ENCODE data around the gene PCCA.
"Not testable (repeated sequence)": the region's sequence is repeated elsewhere in the genome, so short reads cannot be mapped to it uniquely, and the experiment has no call there.

Gene PCCA

GRCh38 chr13:100362781-100363180 is 273.9 kb downstream of the PCCA start:
- WGBS (ENCODE audit: insufficient coverage, insufficient read length): no CpG with 5 or more reads among the region's 1 CpG

GRCh38 chr13:100363285-100363711 is 274.4 kb downstream of the PCCA start:
- WGBS (ENCODE audit: insufficient coverage, insufficient read length): no CpG with 5 or more reads among the region's 3 CpGs
- Histone ChIP-seq H3K4me3 (ENCODE audit: low read length) (no peak overlapping the region), H3K36me3 (ENCODE audit: control insufficient read depth, insufficient read depth, low read length) (no peaks in the 10 kb centered on the region), H3K27me3 (ENCODE audit: control insufficient read depth, insufficient read depth, low read length) (no peaks in the 10 kb centered on the region), H3K9me3 (ENCODE audit: control insufficient read depth, insufficient read depth, low read length) (no peaks in the 10 kb centered on the region), H3K4me1 (ENCODE audit: control insufficient read depth, insufficient read depth, low read length) (no peaks in the 10 kb centered on the region; the same call in 1 of the 2 replicates), H3K27ac (ENCODE audit: low read length) (no peak overlapping the region)
- DNase-seq (ENCODE audit: low read depth, low spot score): no peak

More at GRCh38 chr13:100362781-100363180, 273.9 kb downstream of the PCCA start:
- Histone ChIP-seq H3K36me3 (ENCODE audit: control insufficient read depth, insufficient read depth, low read length) (no peaks in the 10 kb centered on the region), H3K4me3 (ENCODE audit: low read length) (no peak overlapping the region), H3K27ac (ENCODE audit: low read length) (no peak overlapping the region), H3K4me1 (ENCODE audit: control insufficient read depth, insufficient read depth, low read length) (no peaks in the 10 kb centered on the region; the same call in 1 of the 2 replicates), H3K27me3 (ENCODE audit: control insufficient read depth, insufficient read depth, low read length) (no peaks in the 10 kb centered on the region), H3K9me3 (ENCODE audit: control insufficient read depth, insufficient read depth, low read length) (no peaks in the 10 kb centered on the region)
- no peak for DNase-seq (ENCODE audit: low read depth, low spot score)

DNA sequence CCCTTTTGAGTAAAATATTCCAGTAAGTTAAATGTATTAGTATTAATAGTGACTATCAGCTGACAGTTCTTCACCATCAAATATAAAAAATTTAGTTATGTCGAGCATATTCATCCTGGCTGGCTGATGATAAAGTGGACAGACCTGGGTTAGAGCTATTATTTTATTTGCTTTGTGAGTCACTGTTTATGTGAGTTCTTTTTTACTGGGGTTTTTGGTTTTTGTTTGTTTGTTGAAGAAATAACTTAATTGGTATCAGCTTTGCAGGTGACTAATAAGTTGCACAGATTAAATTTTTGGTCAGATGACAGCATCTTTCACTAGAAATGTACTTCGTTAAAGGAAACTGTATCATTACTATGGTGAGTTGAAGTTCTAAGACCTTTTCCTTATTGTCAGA is 275.0 kb downstream of the PCCA start:
- DNase-seq (ENCODE audit: low read depth, low spot score): no peak
- no peaks in the 10 kb centered on the region for H3K27me3 ChIP-seq (ENCODE audit: control insufficient read depth, insufficient read depth, low read length)
- no CpG with 5 or more reads among the region's 2 CpGs for WGBS (ENCODE audit: insufficient coverage, insufficient read length)
- H3K27ac ChIP-seq (ENCODE audit: low read length): no peak overlapping the region
- no peaks in the 10 kb centered on the region for H3K9me3 ChIP-seq (ENCODE audit: control insufficient read depth, insufficient read depth, low read length)
- no peak overlapping the region for H3K4me3 ChIP-seq (ENCODE audit: low read length)
- no peaks in the 10 kb centered on the region for H3K36me3 ChIP-seq (ENCODE audit: control insufficient read depth, insufficient read depth, low read length)
- no peaks in the 10 kb centered on the region; the same call in 1 of the 2 replicates for H3K4me1 ChIP-seq (ENCODE audit: control insufficient read depth, insufficient read depth, low read length)

DNA sequence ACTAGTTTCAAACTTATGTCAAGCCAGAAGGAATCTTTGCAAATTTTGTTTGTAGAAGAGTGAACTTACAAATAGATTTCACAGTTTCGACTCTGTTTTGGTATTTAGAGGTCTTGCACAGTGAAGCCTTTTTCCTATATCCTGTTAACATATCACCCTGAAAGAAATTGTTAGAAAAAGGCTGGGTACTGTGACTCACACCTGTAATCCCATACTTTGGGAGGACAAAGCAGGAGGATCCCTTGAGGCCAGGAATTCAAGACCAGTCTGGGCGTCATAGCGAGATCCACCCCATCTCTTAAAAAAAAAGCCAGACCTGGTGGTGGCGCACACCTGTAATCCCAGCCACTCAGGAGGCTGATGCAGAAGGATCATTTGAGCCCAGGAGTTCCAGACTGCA is 275.7 kb downstream of the PCCA start:
- Histone ChIP-seq H3K27ac (ENCODE audit: low read length) (no peak overlapping the region), H3K27me3 (ENCODE audit: control insufficient read depth, insufficient read depth, low read length) (no peaks in the 10 kb centered on the region), H3K9me3 (ENCODE audit: control insufficient read depth, insufficient read depth, low read length) (no peaks in the 10 kb centered on the region), H3K4me3 (ENCODE audit: low read length) (no peak overlapping the region), H3K4me1 (ENCODE audit: control insufficient read depth, insufficient read depth, low read length) (no peaks in the 10 kb centered on the region; the same call in 1 of the 2 replicates), H3K36me3 (ENCODE audit: control insufficient read depth, insufficient read depth, low read length) (no peaks in the 10 kb centered on the region)
- no peak for DNase-seq (ENCODE audit: low read depth, low spot score)
- no CpG with 5 or more reads among the region's 4 CpGs for WGBS (ENCODE audit: insufficient coverage, insufficient read length)

DNA sequence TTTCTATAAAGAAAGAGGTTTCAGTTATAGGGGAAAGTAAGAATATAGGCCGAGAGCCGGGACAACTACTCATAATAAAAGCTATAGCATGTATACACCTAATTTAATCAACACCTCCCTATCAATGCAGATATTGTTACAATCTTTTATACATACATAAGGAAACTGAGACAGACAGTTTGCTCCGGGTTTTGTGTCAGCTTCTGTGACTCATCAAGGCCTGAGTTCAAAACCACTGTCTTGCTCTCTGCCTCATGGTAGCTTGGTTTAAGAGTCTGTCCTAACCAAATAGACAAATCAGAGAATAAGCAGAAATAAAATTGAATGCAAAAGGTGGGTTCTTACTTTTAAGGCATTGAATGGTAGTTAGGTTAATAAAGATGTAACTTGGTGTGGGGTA is 276.8 kb downstream of the PCCA start:
- Histone ChIP-seq H3K4me3 (ENCODE audit: low read length) (no peak overlapping the region), H3K4me1 (ENCODE audit: control insufficient read depth, insufficient read depth, low read length) (no peaks in the 10 kb centered on the region; the same call in 1 of the 2 replicates), H3K9me3 (ENCODE audit: control insufficient read depth, insufficient read depth, low read length) (no peaks in the 10 kb centered on the region), H3K36me3 (ENCODE audit: control insufficient read depth, insufficient read depth, low read length) (no peaks in the 10 kb centered on the region), H3K27ac (ENCODE audit: low read length) (no peak overlapping the region), H3K27me3 (ENCODE audit: control insufficient read depth, insufficient read depth, low read length) (no peaks in the 10 kb centered on the region)
- WGBS (ENCODE audit: insufficient coverage, insufficient read length): no CpG with 5 or more reads among the region's 3 CpGs
- no peak for DNase-seq (ENCODE audit: low read depth, low spot score)

GRCh38 chr13:100378533-100378932 is 289.6 kb downstream of the PCCA start:
- Histone ChIP-seq H3K27me3 (ENCODE audit: control insufficient read depth, insufficient read depth, low read length) (no peaks in the 10 kb centered on the region; the same call in 1 of the 2 replicates), H3K9me3 (ENCODE audit: control insufficient read depth, insufficient read depth, low read length) (no peaks in the 10 kb centered on the region), H3K4me3 (ENCODE audit: low read length) (no peak overlapping the region), H3K27ac (ENCODE audit: low read length) (no peak overlapping the region), H3K4me1 (ENCODE audit: control insufficient read depth, insufficient read depth, low read length) (no peaks in the 10 kb centered on the region; the same call in 1 of the 2 replicates), H3K36me3 (ENCODE audit: control insufficient read depth, insufficient read depth, low read length) (no peaks in the 10 kb centered on the region)
- DNase-seq (ENCODE audit: low read depth, low spot score): no peak

DNA sequence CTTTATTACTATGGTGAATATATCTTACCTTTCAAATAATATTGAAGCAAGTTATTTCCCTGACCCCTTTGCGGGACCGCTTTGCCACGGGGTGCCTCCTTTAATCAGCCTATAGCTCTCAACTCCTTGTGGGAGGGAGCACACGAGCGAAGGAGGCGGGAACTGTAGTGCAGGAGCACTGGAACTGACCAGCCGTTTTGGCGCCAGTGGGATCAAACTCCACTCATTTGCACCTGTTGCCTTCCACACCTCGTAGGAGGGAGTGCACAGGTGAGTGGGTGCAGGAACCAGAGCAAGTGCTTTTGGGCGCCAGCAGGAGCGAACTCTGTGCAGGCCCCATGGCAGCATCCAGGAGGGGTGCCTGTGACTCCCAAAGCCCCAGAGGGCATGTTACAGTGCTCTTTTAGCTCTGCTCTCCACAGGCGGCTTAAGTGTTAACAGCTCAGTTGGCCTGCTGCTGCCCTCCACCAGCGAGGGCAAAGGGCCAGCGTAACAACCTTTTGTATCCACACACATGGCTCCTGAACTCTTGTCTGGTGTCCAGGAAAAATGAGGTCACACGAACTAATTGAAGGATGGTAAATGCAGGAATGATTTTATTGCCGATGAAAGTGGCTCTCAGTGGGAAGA is 292.8 kb downstream of the PCCA start:
- Histone ChIP-seq H3K9me3 (ENCODE audit: control insufficient read depth, insufficient read depth, low read length) (no peaks in the 10 kb centered on the region), H3K27me3 (ENCODE audit: control insufficient read depth, insufficient read depth, low read length) (no peaks in the 10 kb centered on the region; the same call in 1 of the 2 replicates), H3K36me3 (ENCODE audit: control insufficient read depth, insufficient read depth, low read length) (no peaks in the 10 kb centered on the region), H3K4me3 (ENCODE audit: low read length) (no peak overlapping the region), H3K4me1 (ENCODE audit: control insufficient read depth, insufficient read depth, low read length) (no peaks in the 10 kb centered on the region; the same call in 1 of the 2 replicates), H3K27ac (ENCODE audit: low read length) (no peak overlapping the region)
- no CpG with 5 or more reads among the region's 16 CpGs for WGBS (ENCODE audit: insufficient coverage, insufficient read length)
- DNase-seq (ENCODE audit: low read depth, low spot score): no peak

DNA sequence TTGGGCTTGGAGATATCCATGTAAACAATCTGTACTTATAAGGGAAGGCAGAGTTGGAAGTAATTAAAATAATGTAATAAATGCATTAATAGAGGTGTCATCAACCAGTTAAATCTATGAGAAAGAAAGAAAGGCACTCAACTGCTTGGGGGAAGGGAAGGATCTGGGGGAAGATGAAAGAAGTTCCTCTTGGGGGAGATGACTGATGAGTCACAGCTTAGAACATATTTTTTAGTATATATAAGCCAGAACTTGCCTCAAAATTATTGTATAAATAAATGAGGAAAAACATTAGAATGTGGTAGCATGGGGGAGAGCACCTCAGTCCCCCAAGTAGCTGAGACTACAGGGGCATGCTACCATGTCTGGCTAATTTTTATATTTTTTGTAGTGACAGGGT is 293.9 kb downstream of the PCCA start:
- H3K9me3 ChIP-seq (ENCODE audit: control insufficient read depth, insufficient read depth, low read length): no peaks in the 10 kb centered on the region
- H3K27ac ChIP-seq (ENCODE audit: low read length): no peak overlapping the region
- H3K27me3 ChIP-seq (ENCODE audit: control insufficient read depth, insufficient read depth, low read length): no peaks in the 10 kb centered on the region; the same call in 1 of the 2 replicates
- H3K4me1 ChIP-seq (ENCODE audit: control insufficient read depth, insufficient read depth, low read length): no peaks in the 10 kb centered on the region; the same call in 1 of the 2 replicates
- H3K4me3 ChIP-seq (ENCODE audit: low read length): no peak overlapping the region
- no peak for DNase-seq (ENCODE audit: low read depth, low spot score)
- no peaks in the 10 kb centered on the region for H3K36me3 ChIP-seq (ENCODE audit: control insufficient read depth, insufficient read depth, low read length)

GRCh38 chr13:100387416-100387815 is 298.5 kb downstream of the PCCA start:
- Histone ChIP-seq H3K4me1 (ENCODE audit: control insufficient read depth, insufficient read depth, low read length) (0 out of 2 replicates have a peak, but pooled peaks cover 2% of the 10 kb centered on the region), H3K9me3 (ENCODE audit: control insufficient read depth, insufficient read depth, low read length) (no peaks in the 10 kb centered on the region; the same call in 1 of the 2 replicates), H3K4me3 (ENCODE audit: low read length) (no peak overlapping the region), H3K27ac (ENCODE audit: low read length) (no peak overlapping the region), H3K36me3 (ENCODE audit: control insufficient read depth, insufficient read depth, low read length) (0 out of 2 replicates have a peak, but pooled peaks cover 3% of the 10 kb centered on the region), H3K27me3 (ENCODE audit: control insufficient read depth, insufficient read depth, low read length) (no peaks in the 10 kb centered on the region)
- no CpG with 5 or more reads among the region's 3 CpGs for WGBS (ENCODE audit: insufficient coverage, insufficient read length)
- DNase-seq (ENCODE audit: low read depth, low spot score): no peak

DNA sequence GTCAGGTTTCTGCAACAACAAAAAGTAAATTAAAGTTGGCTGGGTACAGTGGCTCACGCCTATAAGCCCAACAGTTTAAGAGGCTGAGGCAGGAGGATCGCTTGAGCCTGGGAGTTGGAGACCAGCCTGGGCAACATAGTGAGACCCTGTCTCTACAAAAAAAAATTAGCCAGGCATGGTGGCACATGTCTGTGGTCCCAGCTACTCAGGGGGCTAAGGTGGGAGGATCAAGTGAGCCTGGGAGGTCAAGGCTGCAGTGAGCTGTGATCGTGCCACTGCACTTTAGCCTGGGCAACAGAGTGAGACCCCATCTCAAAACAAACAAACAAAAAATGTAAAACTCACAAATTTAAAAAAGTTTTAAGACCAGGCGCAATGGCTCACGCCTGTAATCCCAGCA is 299.3 kb downstream of the PCCA start:
- no CpG with 5 or more reads among the region's 5 CpGs for WGBS (ENCODE audit: insufficient coverage, insufficient read length)
- not testable (repeated sequence) for H3K27ac ChIP-seq (ENCODE audit: low read length); H3K36me3 ChIP-seq (ENCODE audit: control insufficient read depth, insufficient read depth, low read length); H3K27me3 ChIP-seq (ENCODE audit: control insufficient read depth, insufficient read depth, low read length); H3K4me3 ChIP-seq (ENCODE audit: low read length); H3K9me3 ChIP-seq (ENCODE audit: control insufficient read depth, insufficient read depth, low read length); H3K4me1 ChIP-seq (ENCODE audit: control insufficient read depth, insufficient read depth, low read length); DNase-seq (ENCODE audit: low read depth, low spot score)

DNA sequence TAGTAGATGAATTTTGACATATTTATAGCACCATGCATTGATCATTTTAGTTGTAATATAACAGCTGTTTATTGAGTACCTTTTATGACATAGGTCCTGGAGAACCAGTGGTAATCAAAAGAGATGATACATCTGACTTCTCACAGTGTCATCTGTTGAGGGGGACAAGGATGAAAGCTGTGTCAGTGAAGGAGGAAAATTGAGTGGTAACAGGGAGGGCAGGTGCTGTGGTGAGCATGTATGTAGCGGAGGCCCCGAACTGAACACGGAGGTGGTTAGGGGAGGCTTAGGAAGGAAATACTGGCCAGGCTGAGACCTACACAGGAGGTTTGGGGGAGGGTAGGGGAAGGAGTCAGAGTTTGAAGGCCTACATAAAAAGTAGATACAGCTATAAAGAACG is 300.0 kb downstream of the PCCA start:
- Histone ChIP-seq H3K4me1 (ENCODE audit: control insufficient read depth, insufficient read depth, low read length) (0 out of 2 replicates have a peak, but pooled peaks cover 2% of the 10 kb centered on the region), H3K27me3 (ENCODE audit: control insufficient read depth, insufficient read depth, low read length) (no peaks in the 10 kb centered on the region), H3K4me3 (ENCODE audit: low read length) (no peak overlapping the region), H3K36me3 (ENCODE audit: control insufficient read depth, insufficient read depth, low read length) (0 out of 2 replicates have a peak, but pooled peaks cover 3% of the 10 kb centered on the region), H3K27ac (ENCODE audit: low read length) (no peak overlapping the region), H3K9me3 (ENCODE audit: control insufficient read depth, insufficient read depth, low read length) (no peaks in the 10 kb centered on the region; the same call in 1 of the 2 replicates)
- WGBS (ENCODE audit: insufficient coverage, insufficient read length): no CpG with 5 or more reads among the region's 4 CpGs
- DNase-seq (ENCODE audit: low read depth, low spot score): no peak
